GM12891 (cell line): ENCODE measurements around the gene VSTM2A.

Source experiments
- DNase-seq: peaks from one replicate; pipeline ENCODE4 v3.0.0; 2011; ENCODE audit warnings: low spot score; ENCODE audit not compliant: insufficient read length
- FAIRE-seq: peaks from 2 replicates; lab custom pipeline; 2011; peaks lifted over from hg19 to GRCh38; lab: Jason Lieb, UNC
- PAX5 ChIP-seq: IDR thresholded peaks from 2 replicates; pipeline ENCODE4 v1.6.1; 2011; ENCODE audit warnings: low read length, moderate library complexity, mild to moderate bottlenecking; ENCODE audit not compliant: insufficient read depth, severe bottlenecking
- POLR2A ChIP-seq: IDR thresholded peaks from 2 replicates; pipeline ENCODE4 v1.6.1; 2011; ENCODE audit warnings: low read depth, low read length, control low read depth
- POLR2AphosphoS5 ChIP-seq: IDR thresholded peaks from 2 replicates; pipeline ENCODE4 v1.6.1; 2011; ENCODE audit warnings: low read depth, low read length, control low read depth
- POU2F2 ChIP-seq: IDR thresholded peaks from 2 replicates; pipeline ENCODE4 v1.6.1; 2011; ENCODE audit warnings: low read depth, mild to moderate bottlenecking, control low read depth, low read length, moderate library complexity
- SPI1 ChIP-seq: IDR thresholded peaks from 2 replicates; pipeline ENCODE4 v1.6.1; 2011; ENCODE audit warnings: low read depth, low read length, control low read depth
- TAF1 ChIP-seq: IDR thresholded peaks from 2 replicates; pipeline ENCODE4 v1.6.1; 2011; ENCODE audit warnings: low read depth, low read length, control low read depth

Gene VSTM2A

DNA sequence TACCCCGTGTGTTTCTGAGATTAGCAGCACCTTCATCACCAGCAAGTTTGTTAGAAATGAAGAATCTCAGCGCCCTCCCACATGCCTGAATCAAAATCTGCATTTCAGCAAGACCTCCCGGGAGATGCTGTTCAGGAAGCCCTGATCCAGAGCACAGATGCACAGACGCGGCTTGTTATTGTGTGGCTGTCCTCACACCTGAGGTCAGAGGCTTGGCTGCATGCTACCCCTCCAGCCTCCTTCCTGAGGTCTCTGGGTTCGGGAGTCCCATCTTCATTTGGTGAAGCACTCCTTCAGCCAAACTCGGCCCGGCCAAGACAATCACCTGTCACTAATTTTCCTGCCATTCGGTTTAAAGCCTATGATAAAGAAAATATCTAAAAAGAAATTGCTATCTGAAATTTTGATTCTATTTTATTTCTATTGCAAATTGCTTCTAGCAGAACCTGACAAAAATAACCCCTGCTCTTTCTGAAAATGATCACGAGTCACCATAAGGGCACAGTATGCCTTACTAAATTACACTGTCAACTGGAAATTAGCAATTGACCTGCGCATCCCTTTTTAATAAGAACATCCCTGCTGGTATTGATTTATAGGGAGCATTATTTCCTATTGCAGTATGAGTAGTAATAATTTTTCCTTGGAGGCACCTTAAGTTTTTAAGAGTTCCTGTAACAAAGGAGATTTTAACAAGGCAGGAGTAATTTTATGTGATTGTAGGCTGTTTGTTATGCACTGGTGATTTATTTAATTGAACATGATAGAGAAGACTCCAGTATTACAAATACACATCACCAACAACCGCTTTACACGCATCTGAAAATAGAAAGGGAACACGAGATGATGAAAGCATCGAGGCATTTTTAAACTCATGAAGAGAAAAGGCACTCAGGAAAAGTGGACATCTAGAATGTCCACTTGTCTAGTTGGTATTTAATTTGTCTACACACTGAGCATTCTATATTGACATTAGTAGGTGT is 49.5 kb downstream of the VSTM2A start:
- no peak for DNase-seq
- no peak for FAIRE-seq
- TF ChIP-seq POU2F2: no peak

DNA sequence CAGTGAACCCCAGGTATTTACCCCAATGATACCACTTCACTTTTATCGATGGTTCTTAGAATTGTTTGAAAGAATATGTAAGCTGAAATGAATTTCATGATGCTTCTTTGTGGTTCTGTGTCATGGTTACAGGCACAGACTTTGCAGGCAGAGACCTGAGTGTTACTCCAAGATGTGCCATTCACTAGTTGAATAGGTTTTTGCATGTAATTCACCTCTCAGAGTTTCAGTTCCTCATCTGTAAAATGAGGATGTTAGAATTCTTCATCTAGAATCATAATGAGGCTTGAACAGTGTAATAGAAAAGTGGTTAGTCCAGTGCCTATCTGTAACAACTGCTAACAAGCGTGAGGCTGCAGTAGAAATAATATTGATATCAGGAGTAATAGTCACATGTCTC is 54.6 kb downstream of the VSTM2A start:
- TF ChIP-seq POLR2AphosphoS5: no peak
- peak; percentile 96 for TF ChIP-seq SPI1
- DNase-seq (no peak), FAIRE-seq (no peak)

DNA sequence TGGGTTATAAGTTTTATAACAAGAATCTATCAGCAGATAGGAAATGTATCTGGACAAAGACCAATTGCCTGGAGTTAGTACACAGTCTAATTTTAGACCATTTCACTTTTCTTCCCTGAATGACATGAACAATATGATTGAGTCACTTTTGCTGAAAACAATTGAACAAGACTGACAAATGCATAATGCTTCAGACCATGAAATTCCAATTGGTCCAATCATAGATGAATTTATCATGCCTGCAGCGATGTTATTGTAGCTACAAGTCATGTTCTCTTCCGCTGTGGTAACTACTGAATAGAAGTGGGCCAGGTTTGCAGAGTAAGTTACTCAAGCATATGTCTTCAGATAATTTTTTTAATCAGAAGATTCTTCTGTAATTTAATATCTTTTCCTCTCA is 73.4 kb downstream of the VSTM2A start:
- no peak for FAIRE-seq
- no peak for DNase-seq
- TF ChIP-seq SPI1 (no peak), TAF1 (no peak), PAX5 (no peak), POLR2AphosphoS5 (no peak), POLR2A (no peak), POU2F2 (no peak)
